ENCODE results near the gene PPM1M. TPM values are rescaled to one million over a fixed set of nuclear protein-coding genes. Genes with fewer than 3 reads are reported as not detected.

PPM1M gene
- total and polyA plus RNA-seq, 2 experiments from 2014 or later: 2.2 to 4.0 TPM

- no peaks in the 10 kb centered on the region for H3K27me3 ChIP-seq (ENCODE audit: insufficient read depth)
- H3K27ac Mint-ChIP-seq: no peak overlapping the region
- H3K9me3 Mint-ChIP-seq: no peaks in the 10 kb centered on the region
- H3K9me2 ChIP-seq (ENCODE audit: insufficient read depth): no peaks in the 10 kb centered on the region
- peaks cover 48% of the 10 kb centered on the region for H3K36me3 ChIP-seq (ENCODE audit: insufficient read depth)
- H3K4me2 ChIP-seq: no peak overlapping the region
- H3K27me3 Mint-ChIP-seq (ENCODE audit: insufficient read depth, low read depth, poor library complexity): peaks cover 3% of the 10 kb centered on the region
- peaks cover 13% of the 10 kb centered on the region for H3F3A ChIP-seq (replicated peaks; ENCODE audit: low read depth)
- no peak for DNase-seq (ENCODE audit: low spot score)
- TF ChIP-seq ZNF462 (CRISPR knock-in tag; IDR thresholded peaks at IDR 0.05) (no peak), JUNB (IDR thresholded peaks at IDR 0.05; ENCODE audit: unreplicated experiment) (no peak), CREB1 (CRISPR knock-in tag; IDR thresholded peaks at IDR 0.05; ENCODE audit: low read depth) (no peak), ETS1 (IDR thresholded peaks at IDR 0.05) (no peak), ZNF331 (CRISPR knock-in tag; IDR thresholded peaks at IDR 0.05; ENCODE audit: low read depth) (no peak), STAT1 (IDR thresholded peaks at IDR 0.05; ENCODE audit: unreplicated experiment) (no peak), POLR2AphosphoS5 (IDR thresholded peaks at IDR 0.05; ENCODE audit: low read depth) (no peak), EZH2phosphoT487 (IDR thresholded peaks at IDR 0.05; ENCODE audit: unreplicated experiment) (no peak), REST (IDR thresholded peaks at IDR 0.05; ENCODE audit: unreplicated experiment) (no peak), EZH2 (IDR thresholded peaks at IDR 0.05; ENCODE audit: low read depth, unreplicated experiment) (no peak), CTCF (conservative IDR thresholded peaks at IDR 0.05; ENCODE audit: low read depth in 2 of 2) (no peak), NANOG (IDR thresholded peaks at IDR 0.05; ENCODE audit: borderline replicate concordance) (no peak)
- no peak for ATAC-seq
- peaks cover 81% of the 10 kb centered on the region for H3K36me3 Mint-ChIP-seq (ENCODE audit: low read depth)
- H3K4me3 Mint-ChIP-seq: no peak overlapping the region
- H3K4me3 ChIP-seq: no peak overlapping the region
- H3K4me1 Mint-ChIP-seq: peaks cover 3% of the 10 kb centered on the region
- H3K27ac ChIP-seq (ENCODE audit: low read depth): no peak overlapping the region
- peaks cover 71% of the 10 kb centered on the region for H4K20me1 ChIP-seq (replicated peaks; ENCODE audit: insufficient read depth)
- H2AFZ ChIP-seq: no peak overlapping the region
- H3K4me1 ChIP-seq (ENCODE audit: insufficient read depth): no peaks in the 10 kb centered on the region
- H3K79me2 ChIP-seq (replicated peaks; ENCODE audit: insufficient read depth): peaks cover 95% of the 10 kb centered on the region
Measured at GRCh38 chr3:52270252-52270754, 24.7 kb downstream of the PPM1M start.

All from GM23338 (cell line).